H1 (cell line): ENCODE results near the gene MX1. TPM values are rescaled to one million over a fixed set of nuclear protein-coding genes. Genes with fewer than 3 reads are reported as not detected.

Source experiments
- CTCF ChIA-PET: fragments of 300-600 bp; sonication (Branson Sonifier 250); formaldehyde crosslinking; loops from one replicate; lab custom pipeline; 2021; ENCODE audit not compliant: partially characterized antibody; lab: Charles Lee
- POLR2A ChIA-PET: fragments of 300-600 bp; sonication (Branson Sonifier 250); formaldehyde crosslinking; loops from one replicate; lab custom pipeline; 2021; ENCODE audit warnings: inconsistent platforms; ENCODE audit not compliant: partially characterized antibody; lab: Charles Lee
- DNase-seq, 2 experiments: peaks; one replicate each; pipeline versions ENCODE4 v3.0.0 to v3.0.0-alpha.2; 2010 to 2022; ENCODE audit warnings: low spot score in 2 of 2, low read depth in 1 of 2, mixed read lengths in 1 of 2
- FAIRE-seq: peaks from 2 replicates; lab custom pipeline; 2011; peaks lifted over from hg19 to GRCh38; lab: Jason Lieb, UNC
- H2AFZ ChIP-seq: 2 replicates; pipeline ENCODE4 v1.8.1; 2012; ENCODE audit warnings: low read length, inconsistent platforms
- H2AK5ac ChIP-seq: 2 replicates; pipeline ENCODE4 v1.6.1; 2013; ENCODE audit warnings: low read depth, low read length
- H2BK120ac ChIP-seq: replicated peaks from 2 replicates; pipeline ENCODE3; 2013; ENCODE audit warnings: low read depth, low read length, inconsistent platforms
- H2BK12ac ChIP-seq: 2 replicates; pipeline ENCODE4 v1.6.1; 2013; ENCODE audit warnings: low read depth, low read length
- H2BK15ac ChIP-seq: 2 replicates; pipeline ENCODE4 v1.6.1; 2013; ENCODE audit warnings: low read length
- H2BK20ac ChIP-seq: 2 replicates; pipeline ENCODE4 v1.6.1; 2013; ENCODE audit warnings: low read length
- H2BK5ac ChIP-seq: 2 replicates; pipeline ENCODE4 v1.6.1; 2013; ENCODE audit warnings: low read depth, low read length
- H3K14ac ChIP-seq: 2 replicates; pipeline ENCODE4 v1.6.1; 2013; ENCODE audit warnings: inconsistent platforms; ENCODE audit not compliant: insufficient read length
- H3K18ac ChIP-seq: 2 replicates; pipeline ENCODE4 v1.6.1; 2013; ENCODE audit warnings: low read length; ENCODE audit errors: extremely low read depth
- H3K23ac ChIP-seq: 2 replicates; pipeline ENCODE4 v1.6.1; 2013; ENCODE audit warnings: inconsistent platforms; ENCODE audit not compliant: insufficient read length
- H3K23me2 ChIP-seq: 2 replicates; pipeline ENCODE4 v1.6.1; 2013; ENCODE audit warnings: low read depth, low read length
- H3K27ac ChIP-seq: 2 replicates; pipeline ENCODE4 v1.6.1; 2011; ENCODE audit warnings: low read depth, low read length, inconsistent platforms
- H3K27me3 ChIP-seq, 4 experiments: replicated peaks in 1 of 4; 1 replicate in 1 of 4; 2 replicates in 3 of 4; pipeline versions ENCODE4 v1.6.1 to v1.8.1; 2011 to 2013; ENCODE audit warnings: low read length in 3 of 4, mild to moderate bottlenecking in 3 of 4, inconsistent platforms in 2 of 4, mixed read lengths in 2 of 4, moderate library complexity in 1 of 4; ENCODE audit not compliant: control insufficient read depth in 3 of 4, insufficient read depth in 3 of 4; ENCODE audit errors: extremely low read depth in 1 of 4
- H3K36me3 ChIP-seq, 4 experiments: 2 replicates each; pipeline versions ENCODE4 v1.6.1 to v1.8.1; 2011 to 2013; ENCODE audit warnings: mild to moderate bottlenecking in 4 of 4, low read length in 3 of 4, moderate library complexity in 2 of 4, control low read depth in 1 of 4, inconsistent platforms in 1 of 4; ENCODE audit not compliant: insufficient read depth in 4 of 4, control insufficient read depth in 2 of 4
- H3K4ac ChIP-seq: replicated peaks from 2 replicates; pipeline ENCODE3; 2013; ENCODE audit warnings: low read length, low read depth, mixed read lengths, inconsistent platforms; ENCODE audit not compliant: insufficient read length
- H3K4me1 ChIP-seq, 4 experiments: replicated peaks in 1 of 4; 1 replicate in 1 of 4; 2 replicates in 3 of 4; pipeline versions ENCODE4 v1.6.1 to v1.8.1; 2011 to 2013; ENCODE audit warnings: low read length in 3 of 4, inconsistent platforms in 2 of 4, mixed read lengths in 1 of 4; ENCODE audit not compliant: insufficient read depth in 4 of 4, control insufficient read depth in 3 of 4
- H3K4me2 ChIP-seq, 2 experiments: 2 replicates each; pipeline versions ENCODE4 v1.6.1 to v1.8.1; 2011 to 2013; ENCODE audit warnings: low read depth in 2 of 2, low read length in 2 of 2, control low read depth in 1 of 2, inconsistent platforms in 1 of 2, mild to moderate bottlenecking in 1 of 2; ENCODE audit not compliant: insufficient read depth in 1 of 2
- H3K4me3 ChIP-seq, 4 experiments: fragments of 200-600, 300-600 bp in 1 of 4; sonication (generic), shearing (Covaris generic), sonication (Bioruptor Twin) in 1 of 4; 2 replicates each; pipeline versions ENCODE4 v1.5.1 to v1.8.1; 2011 to 2016; ENCODE audit warnings: low read length in 4 of 4, low read depth in 3 of 4, control low read depth in 2 of 4, inconsistent platforms in 2 of 4, mild to moderate bottlenecking in 2 of 4, mixed read lengths in 1 of 4, moderate library complexity in 1 of 4; ENCODE audit not compliant: insufficient read depth in 2 of 4; ENCODE audit errors: extremely low read depth in 1 of 4
- H3K56ac ChIP-seq: replicated peaks from 2 replicates; pipeline ENCODE3; 2013; ENCODE audit warnings: low read depth, mild to moderate bottlenecking, mixed read lengths, low read length, inconsistent platforms; ENCODE audit not compliant: insufficient read length
- H3K79me1 ChIP-seq: 2 replicates; pipeline ENCODE4 v1.6.1; 2013; ENCODE audit warnings: low read depth, low read length, control low read depth
- H3K79me2 ChIP-seq, 2 experiments: 2 replicates each; pipeline versions ENCODE4 v1.6.1 to v1.8.1; 2012 to 2013; ENCODE audit warnings: low read length in 2 of 2, mild to moderate bottlenecking in 2 of 2, inconsistent platforms in 1 of 2; ENCODE audit not compliant: insufficient read depth in 2 of 2, control insufficient read depth in 1 of 2
- H3K9ac ChIP-seq, 4 experiments: replicated peaks in 1 of 4; 1 replicate in 1 of 4; 2 replicates in 3 of 4; pipeline versions ENCODE4 v1.6.1 to v1.8.1; 2011 to 2013; ENCODE audit warnings: low read depth in 3 of 4, low read length in 3 of 4, control low read depth in 2 of 4, mild to moderate bottlenecking in 2 of 4, moderate library complexity in 2 of 4, inconsistent platforms in 1 of 4; ENCODE audit errors: extremely low read depth in 1 of 4
- H3K9me3 ChIP-seq, 2 experiments: 2 replicates each; pipeline versions ENCODE4 v1.6.1 to v1.8.1; 2012 to 2013; ENCODE audit warnings: mild to moderate bottlenecking in 2 of 2, moderate library complexity in 2 of 2, control low read depth in 1 of 2, inconsistent platforms in 1 of 2, low read depth in 1 of 2, low read length in 1 of 2, mixed read lengths in 1 of 2; ENCODE audit not compliant: insufficient read depth in 2 of 2
- H4K20me1 ChIP-seq, 2 experiments: replicated peaks in 1 of 2; 2 replicates each; pipeline versions ENCODE3 to v1.8.1; 2011 to 2013; ENCODE audit warnings: inconsistent platforms in 2 of 2, low read length in 2 of 2, mild to moderate bottlenecking in 1 of 2; ENCODE audit not compliant: insufficient read depth in 2 of 2, control insufficient read depth in 1 of 2
- H4K5ac ChIP-seq: 2 replicates; pipeline ENCODE4 v1.6.1; 2013; ENCODE audit warnings: low read length, low read depth, mixed read lengths, inconsistent platforms; ENCODE audit not compliant: insufficient read length
- H4K8ac ChIP-seq: 2 replicates; pipeline ENCODE4 v1.8.0; 2013; ENCODE audit warnings: mild to moderate bottlenecking, moderate library complexity, low read length, inconsistent platforms; ENCODE audit not compliant: insufficient read depth; ENCODE audit errors: extremely low read depth
- H4K91ac ChIP-seq: replicated peaks from 2 replicates; pipeline ENCODE3; 2013; ENCODE audit warnings: low read length, mixed read lengths, inconsistent platforms; ENCODE audit not compliant: insufficient read length
- ATF3 ChIP-seq: IDR thresholded peaks from 2 replicates; pipeline ENCODE4 v1.6.1; 2011; ENCODE audit warnings: low read depth, mild to moderate bottlenecking, low read length; ENCODE audit not compliant: insufficient read depth
- CEBPB ChIP-seq: IDR thresholded peaks from 2 replicates; pipeline ENCODE4 v1.6.1; 2012; ENCODE audit warnings: low read depth, low read length
- CTCF ChIP-seq, 3 experiments: IDR thresholded peaks; 1 replicate in 2 of 3; 2 replicates in 1 of 3; pipeline versions ENCODE4 v1.5.1 to v1.6.1; 2011; ENCODE audit warnings: low read length in 3 of 3, mild to moderate bottlenecking in 3 of 3, inconsistent platforms in 2 of 3, low read depth in 1 of 3, moderate library complexity in 1 of 3; ENCODE audit not compliant: insufficient read depth in 1 of 3; ENCODE audit errors: control extremely low read depth in 1 of 3
- HDAC6 ChIP-seq: IDR thresholded peaks from one replicate; pipeline ENCODE4 v1.7.1; 2012; ENCODE audit warnings: low read depth, mild to moderate bottlenecking, inconsistent platforms, low read length, moderate library complexity
- KDM5A ChIP-seq: fragments of 200-600 bp; IDR thresholded peaks from 2 replicates; pipeline ENCODE4 v1.7.1; 2012; ENCODE audit warnings: mild to moderate bottlenecking, low read length, inconsistent platforms, mixed read lengths
- MAFK ChIP-seq: IDR thresholded peaks from 2 replicates; pipeline ENCODE4 v1.6.1; 2012; ENCODE audit warnings: low read depth, mild to moderate bottlenecking, improper control_type of control experiment, low read length
- POU5F1 ChIP-seq: IDR thresholded peaks from 2 replicates; pipeline ENCODE4 v1.6.1; 2011; ENCODE audit warnings: low read depth, mild to moderate bottlenecking, low read length, moderate library complexity
- RNF2 ChIP-seq: fragments of 200-900, 300-1000 bp; sonication (generic); IDR thresholded peaks from 2 replicates; pipeline ENCODE4 v1.7.1; 2016; ENCODE audit warnings: borderline replicate concordance, low read depth, mild to moderate bottlenecking, antibody characterized with exemption, low read length; ENCODE audit not compliant: poor library complexity, severe bottlenecking; ENCODE audit errors: missing control alignments
- SIN3A ChIP-seq, 2 experiments: IDR thresholded peaks in 1 of 2; conservative IDR thresholded peaks in 1 of 2; 2 replicates each; pipeline ENCODE4 v1.6.1; 2011 to 2012; ENCODE audit warnings: low read length in 2 of 2, improper control_type of control experiment in 1 of 2, low read depth in 1 of 2, mild to moderate bottlenecking in 1 of 2
- TAF1 ChIP-seq: IDR thresholded peaks from 2 replicates; pipeline ENCODE4 v1.6.1; 2011; ENCODE audit warnings: mild to moderate bottlenecking, low read depth, low read length
- TAF7 ChIP-seq: optimal IDR thresholded peaks from 2 replicates; pipeline ENCODE3; 2011; ENCODE audit warnings: low read depth, mild to moderate bottlenecking, inconsistent platforms, low read length, moderate library complexity, borderline replicate concordance
- WGBS, 2 experiments: shearing (Covaris generic) in 1 of 2; methylation state at CpG; one replicate each; pipeline versions ENCODE4 v1.1.6 to v1.1.7; 2013 to 2015; ENCODE audit warnings: low lambda C conversion rate in 2 of 2, mixed read lengths in 2 of 2, inconsistent platforms in 1 of 2, low coverage in 1 of 2, missing lambda C conversion rate in 1 of 2; ENCODE audit not compliant: insufficient replicate concordance in 2 of 2, insufficient coverage in 1 of 2, insufficient read length in 1 of 2; ENCODE audit errors: extremely low coverage in 1 of 2, missing lambda C conversion rate in 1 of 2; 5-methylcytosine and 5-hydroxymethylcytosine counted together
- polyA plus RNA-seq, 7 experiments: library from polyadenylated mRNA; depleted of rRNA in 3 of 7; stranded (reverse) in 5 of 7; unstranded in 2 of 7; fragments of >200 nt in 5 of 7; fragments of 200-250 nt in 2 of 7; gene quantifications; 1 replicate in 5 of 7; 2 replicates in 1 of 7; 4 replicates in 1 of 7; pipeline versions ENCODE4 v1.2.1 to v1.2.3, GENCODE V29; 2011 to 2013; ENCODE audit warnings: missing spikeins in 2 of 7, mixed read lengths in 2 of 7
- total RNA-seq: library from RNA; stranded (reverse); fragmentation: NEBNext Ultra II Directional; extraction: Animal tissue kit (Norgen Biotek cat#: 25700); gene quantifications from 2 replicates; pipeline ENCODE4 v1.2.1, GENCODE V29; 2021

MX1 gene
- total and polyA plus RNA-seq, 2 of the 8 experiments (the other 6 are each of a cell fraction or from before 2014, with no cell fraction given) = 3.8 to 5.7 TPM

GRCh38 chr21:41437729-41438128, 11.7 kb downstream of the MX1 start:
- H2BK120ac ChIP-seq = no peak overlapping the region
- no peak overlapping the region for H3K14ac ChIP-seq
- H3K23ac ChIP-seq = no peak overlapping the region
- FAIRE-seq = no peak
- H2BK12ac ChIP-seq = no peak overlapping the region
- CTCF ChIA-PET = interaction anchor here (1.4 kb wide), 1 partner anchor 154 kb away, joined by 3 read pairs; no protein-coding TSS in a partner anchor
- H2AFZ ChIP-seq = no peak overlapping the region
- DNase-seq = no peak
- H3K4ac ChIP-seq = no peak overlapping the region
- no peaks in the 10 kb centered on the region for H3K27me3 ChIP-seq
- no peaks in the 10 kb centered on the region for H3K79me1 ChIP-seq
- no peak overlapping the region for H3K9ac ChIP-seq
- H3K23me2 ChIP-seq = no peaks in the 10 kb centered on the region
- no peak overlapping the region for H3K4me2 ChIP-seq
- H3K18ac ChIP-seq = no peak overlapping the region
- H4K20me1 ChIP-seq = no peaks in the 10 kb centered on the region
- H3K27ac ChIP-seq = no peak overlapping the region
- no peak overlapping the region for H2AK5ac ChIP-seq
- H3K9me3 ChIP-seq = peaks cover 0 to 2% of the 10 kb centered on the region in 2 experiments; a peak in 1 of 4 replicates
- no peak overlapping the region for H4K91ac ChIP-seq
- no peak overlapping the region for H2BK20ac ChIP-seq
- POLR2A ChIA-PET = no interaction called here
- no peak overlapping the region for H3K56ac ChIP-seq
- no peak overlapping the region for H4K8ac ChIP-seq
- no peaks in the 10 kb centered on the region for H3K36me3 ChIP-seq
- H2BK15ac ChIP-seq = no peak overlapping the region
- no peaks in the 10 kb centered on the region; a peak in 1 of 7 replicates for H3K4me1 ChIP-seq
- 84% methylated on average over 2 of the region's 2 CpGs; no CpG with 5 or more reads in 1 of the 2 experiments for WGBS, 2 experiments
- no peak overlapping the region for H4K5ac ChIP-seq
- H3K79me2 ChIP-seq = no peaks in the 10 kb centered on the region
- H3K4me3 ChIP-seq = no peak overlapping the region
- H2BK5ac ChIP-seq = no peak overlapping the region
- TF ChIP-seq TAF7 = no peak
- TF ChIP-seq TAF1 = no peak
- TF ChIP-seq KDM5A = no peak
- no peak for TF ChIP-seq POU5F1
- no peak for TF ChIP-seq HDAC6
- TF ChIP-seq MAFK = no peak
- TF ChIP-seq RNF2 = no peak
- TF ChIP-seq CTCF (IDR thresholded peaks at IDR 0.05; ENCODE audit: control extremely low read depth in 1 of 3, insufficient read depth in 1 of 3, low read depth in 1 of 3, low read length in 3 of 3) = no peak
- no peak for TF ChIP-seq SIN3A (conservative IDR thresholded peaks at IDR 0.05 in 1 of 2, IDR thresholded peaks at IDR 0.05 in 1 of 2; ENCODE audit: low read depth in 1 of 2, low read length in 2 of 2)
- no peak for TF ChIP-seq CEBPB
- TF ChIP-seq ATF3 = no peak
